Hepatocyte (in vitro differentiated cells): ENCODE results near the gene CFAP97. TPM values are rescaled to one million over a fixed set of nuclear protein-coding genes. Genes with fewer than 3 reads are reported as not detected.

Source experiments
- DNase-seq: peaks from one replicate; pipeline ENCODE4 v3.0.0-alpha.2; 2016; ENCODE audit warnings: low spot score
- H2AFZ ChIP-seq: fragments of 200-600 bp; sonication (generic); 2 replicates; pipeline ENCODE4 v1.6.0; 2016; ENCODE audit warnings: antibody characterized with exemption, mild to moderate bottlenecking
- H3K27ac ChIP-seq: fragments of 200-600 bp; sonication (generic); 2 replicates; pipeline ENCODE4 v1.5.1; 2016; ENCODE audit warnings: mild to moderate bottlenecking
- H3K27me3 ChIP-seq: fragments of 200-600 bp; sonication (generic); 2 replicates; pipeline ENCODE4 v1.6.1; 2016
- H3K36me3 ChIP-seq: fragments of 200-600 bp; sonication (generic); replicated peaks from 2 replicates; pipeline ENCODE4 v1.5.1; 2016; ENCODE audit warnings: low read depth; ENCODE audit not compliant: insufficient read depth
- H3K4me1 ChIP-seq: fragments of 200-600 bp; sonication (generic); 2 replicates; pipeline ENCODE4 v1.5.1; 2016; ENCODE audit warnings: mild to moderate bottlenecking, moderate library complexity; ENCODE audit not compliant: insufficient read depth
- H3K4me2 ChIP-seq: fragments of 200-600 bp; sonication (generic); 2 replicates; pipeline ENCODE4 v1.6.0; 2016
- H3K4me3 ChIP-seq: fragments of 200-600 bp; sonication (generic); 2 replicates; pipeline ENCODE4 v1.5.1; 2016; ENCODE audit warnings: mild to moderate bottlenecking
- H3K79me2 ChIP-seq: fragments of 200-600 bp; sonication (generic); 2 replicates; pipeline ENCODE4 v1.6.0; 2017; ENCODE audit warnings: mild to moderate bottlenecking
- H3K9me2 ChIP-seq: fragments of 200-600 bp; sonication (generic); replicated peaks from 2 replicates; pipeline ENCODE4 v1.6.0; 2017; ENCODE audit warnings: mild to moderate bottlenecking; ENCODE audit not compliant: insufficient read depth
- H3K9me3 ChIP-seq: fragments of 200-600 bp; sonication (generic); 2 replicates; pipeline ENCODE4 v1.5.1; 2016; ENCODE audit warnings: low read depth, mild to moderate bottlenecking
- H4K20me1 ChIP-seq: fragments of 200-600 bp; sonication (generic); 2 replicates; pipeline ENCODE4 v1.6.0; 2016; ENCODE audit warnings: mild to moderate bottlenecking; ENCODE audit not compliant: insufficient read depth, poor library complexity, severe bottlenecking
- EZH2 ChIP-seq: fragments of 200-600 bp; sonication (generic); IDR thresholded peaks from 2 replicates; pipeline ENCODE4 v1.6.1; 2016; ENCODE audit warnings: antibody characterized with exemption, mild to moderate bottlenecking, borderline replicate concordance
- EZH2phosphoT487 ChIP-seq: fragments of 200-600 bp; sonication (generic); IDR thresholded peaks from one replicate; pipeline ENCODE4 v1.6.1; 2018; ENCODE audit warnings: antibody characterized with exemption, mild to moderate bottlenecking, low read depth, moderate library complexity; ENCODE audit not compliant: unreplicated experiment, severe bottlenecking
- WGBS: methylation state at CpG from one replicate; pipeline ENCODE4 v1.1.6; 2016; ENCODE audit warnings: low lambda C conversion rate; ENCODE audit errors: missing lambda C conversion rate; 5-methylcytosine and 5-hydroxymethylcytosine counted together
- polyA plus RNA-seq: library from polyadenylated mRNA; unstranded; fragments of >200 nt; fragmentation: Nextera tagmentation; extraction: Ambion mirVana; gene quantifications from 2 replicates; pipeline ENCODE4 v1.2.1, GENCODE V29; 2016
- total RNA-seq: library from RNA; depleted of rRNA; stranded (reverse); fragments of >200 nt; gene quantifications from 2 replicates; pipeline ENCODE4 v1.2.3, GENCODE V29; 2014
- TF ChIP-seq, protein P1 (sequence below): fragments of 200-600 bp; sonication (generic); IDR thresholded peaks from 2 replicates; pipeline ENCODE4 v1.5.1; 2016; ENCODE audit warnings: antibody characterized with exemption, mild to moderate bottlenecking; ENCODE audit not compliant: poor library complexity

CFAP97 gene
- total and polyA plus RNA-seq, 2 experiments from 2014 or later: 16.5 to 28.9 TPM

DNA sequence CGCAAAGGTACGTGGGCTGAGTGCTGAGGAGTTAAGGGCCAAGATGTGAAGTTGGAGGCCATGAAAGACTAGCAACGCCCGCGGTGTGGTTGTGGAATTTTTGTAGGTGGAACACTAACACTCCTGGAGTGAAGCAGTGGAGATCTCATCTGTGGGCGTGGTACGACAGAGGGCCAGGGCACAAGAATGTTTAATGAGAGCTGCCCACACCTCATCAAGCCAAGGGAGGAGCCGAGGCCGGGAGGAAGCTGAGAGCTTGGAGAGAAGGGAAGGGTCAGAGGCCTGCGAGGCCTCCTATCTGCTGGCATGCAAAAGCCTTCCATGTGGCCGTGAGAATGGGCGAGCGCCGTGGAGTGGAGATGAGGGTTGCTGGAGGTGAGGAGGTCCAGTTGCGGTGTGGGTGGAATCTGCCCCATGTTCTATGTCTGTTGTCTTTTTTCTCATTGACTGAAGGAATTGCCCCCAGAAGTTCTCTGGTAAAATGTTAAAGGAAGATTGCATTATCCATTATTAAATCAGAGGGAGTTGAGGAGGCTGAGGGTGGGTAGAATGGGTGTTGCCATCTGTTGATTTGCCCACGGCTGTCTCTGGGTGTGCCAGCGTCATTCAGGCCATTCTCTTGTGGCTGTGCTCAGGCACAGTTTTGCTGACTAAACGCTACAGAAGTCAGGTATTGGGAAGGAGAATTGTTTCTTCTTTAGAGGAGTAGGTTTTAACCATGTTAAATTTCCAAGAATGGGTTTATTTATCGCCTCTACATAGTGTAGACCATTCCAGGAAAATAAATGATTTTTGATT is 25.4 kb upstream of the CFAP97 start:
- Histone ChIP-seq H3K27me3 (no peaks in the 10 kb centered on the region), H3K9me3 (no peaks in the 10 kb centered on the region), H3K9me2 (no peaks in the 10 kb centered on the region), H3K4me3 (no peak overlapping the region), H3K4me1 (no peaks in the 10 kb centered on the region), H3K27ac (no peak overlapping the region), H3K79me2 (peaks cover 79% of the 10 kb centered on the region), H3K4me2 (no peak overlapping the region), H2AFZ (no peak overlapping the region), H4K20me1 (peaks cover 16% of the 10 kb centered on the region), H3K36me3 (no peaks in the 10 kb centered on the region)
- WGBS: 91% methylated on average over 19 of the region's 19 CpGs
- no peak for DNase-seq
- TF ChIP-seq, protein P1, sequence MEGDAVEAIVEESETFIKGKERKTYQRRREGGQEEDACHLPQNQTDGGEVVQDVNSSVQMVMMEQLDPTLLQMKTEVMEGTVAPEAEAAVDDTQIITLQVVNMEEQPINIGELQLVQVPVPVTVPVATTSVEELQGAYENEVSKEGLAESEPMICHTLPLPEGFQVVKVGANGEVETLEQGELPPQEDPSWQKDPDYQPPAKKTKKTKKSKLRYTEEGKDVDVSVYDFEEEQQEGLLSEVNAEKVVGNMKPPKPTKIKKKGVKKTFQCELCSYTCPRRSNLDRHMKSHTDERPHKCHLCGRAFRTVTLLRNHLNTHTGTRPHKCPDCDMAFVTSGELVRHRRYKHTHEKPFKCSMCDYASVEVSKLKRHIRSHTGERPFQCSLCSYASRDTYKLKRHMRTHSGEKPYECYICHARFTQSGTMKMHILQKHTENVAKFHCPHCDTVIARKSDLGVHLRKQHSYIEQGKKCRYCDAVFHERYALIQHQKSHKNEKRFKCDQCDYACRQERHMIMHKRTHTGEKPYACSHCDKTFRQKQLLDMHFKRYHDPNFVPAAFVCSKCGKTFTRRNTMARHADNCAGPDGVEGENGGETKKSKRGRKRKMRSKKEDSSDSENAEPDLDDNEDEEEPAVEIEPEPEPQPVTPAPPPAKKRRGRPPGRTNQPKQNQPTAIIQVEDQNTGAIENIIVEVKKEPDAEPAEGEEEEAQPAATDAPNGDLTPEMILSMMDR: no peak
- TF ChIP-seq EZH2phosphoT487 (no peak), EZH2 (no peak)

GRCh38 chr4:185227713-185228278 is 24.0 kb upstream of the CFAP97 start:
- 95% methylated on average over 9 of the region's 9 CpGs for WGBS
- Histone ChIP-seq H4K20me1 (peaks cover 16% of the 10 kb centered on the region), H3K27me3 (no peaks in the 10 kb centered on the region), H2AFZ (no peak overlapping the region), H3K9me3 (no peaks in the 10 kb centered on the region), H3K27ac (no peak overlapping the region), H3K36me3 (no peaks in the 10 kb centered on the region), H3K4me3 (no peak overlapping the region), H3K9me2 (no peaks in the 10 kb centered on the region), H3K4me1 (no peaks in the 10 kb centered on the region), H3K4me2 (no peak overlapping the region), H3K79me2 (peaks cover 82% of the 10 kb centered on the region)
- no peak for TF ChIP-seq EZH2
- TF ChIP-seq EZH2phosphoT487: no peak
- TF ChIP-seq, protein P1: no peak
- DNase-seq: no peak

DNA sequence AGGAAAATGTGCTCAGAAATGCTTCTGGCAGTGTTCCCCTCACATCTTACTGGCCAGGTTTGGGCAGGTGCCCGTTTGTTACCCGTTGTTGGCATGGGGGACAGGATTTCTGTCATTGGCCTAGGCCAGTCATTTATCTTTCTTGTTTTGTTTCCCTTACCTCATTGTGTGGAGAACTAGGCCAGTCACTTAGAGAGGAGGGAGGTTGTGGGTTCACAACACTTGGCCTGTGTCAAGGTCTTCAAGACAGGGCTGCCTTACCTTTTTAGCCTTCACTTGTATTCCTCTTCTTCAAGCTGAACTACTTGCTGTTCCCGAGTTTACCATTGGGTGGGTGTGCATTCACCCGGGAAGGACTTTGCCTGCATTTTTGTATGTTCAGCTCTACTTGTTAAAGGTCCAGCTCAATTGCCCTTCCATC is 23.3 kb upstream of the CFAP97 start:
- Histone ChIP-seq H3K79me2 (peaks cover 87% of the 10 kb centered on the region), H4K20me1 (peaks cover 16% of the 10 kb centered on the region), H3K4me3 (no peak overlapping the region), H3K9me2 (no peaks in the 10 kb centered on the region), H3K27me3 (no peaks in the 10 kb centered on the region), H3K4me1 (no peaks in the 10 kb centered on the region), H3K9me3 (no peaks in the 10 kb centered on the region), H3K4me2 (no peak overlapping the region), H3K27ac (no peak overlapping the region), H2AFZ (no peak overlapping the region), H3K36me3 (no peaks in the 10 kb centered on the region)
- 65% methylated on average over 4 of the region's 4 CpGs for WGBS
- TF ChIP-seq, protein P1: peak; percentile 18
- TF ChIP-seq EZH2phosphoT487 (no peak), EZH2 (no peak)
- peak; percentile 43 for DNase-seq
